GM12865 (cell line): ENCODE data around the gene PHF21A.

ENCODE experiments used
- DNase-seq: peaks from one replicate; pipeline ENCODE4 v3.0.0; 2010; ENCODE audit warnings: low read depth
- H3K4me3 ChIP-seq: 2 replicates; pipeline ENCODE4 v1.5.1; 2011; ENCODE audit warnings: mild to moderate bottlenecking, low read depth, low read length, control low read depth
- TF ChIP-seq, protein P1 (sequence below): IDR thresholded peaks from 2 replicates; pipeline ENCODE4 v1.5.1; 2011; ENCODE audit warnings: low read length, control low read depth, low read depth, inconsistent platforms; ENCODE audit not compliant: insufficient read depth; ENCODE audit errors: missing control alignments

The PHF21A gene

DNA sequence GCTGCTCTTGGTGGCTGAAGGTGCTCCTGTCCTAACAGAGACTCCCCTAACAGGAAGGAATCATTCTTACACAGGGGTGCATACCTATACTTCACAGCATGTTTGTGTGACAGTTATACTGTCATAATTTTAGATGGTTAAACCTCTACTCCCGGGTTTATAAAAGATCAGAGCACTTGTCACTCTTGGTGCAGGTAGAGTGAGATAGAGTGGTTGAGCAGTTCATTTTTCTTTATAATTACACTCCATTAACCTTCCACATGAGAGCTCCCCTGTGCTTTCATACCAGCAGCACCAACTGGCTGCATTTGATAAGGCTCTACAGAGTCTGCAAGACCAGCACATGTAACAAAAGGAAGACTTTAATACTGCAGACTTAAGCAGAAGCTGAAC, 125.9 kb downstream of the PHF21A start:
- TF ChIP-seq, protein P1, sequence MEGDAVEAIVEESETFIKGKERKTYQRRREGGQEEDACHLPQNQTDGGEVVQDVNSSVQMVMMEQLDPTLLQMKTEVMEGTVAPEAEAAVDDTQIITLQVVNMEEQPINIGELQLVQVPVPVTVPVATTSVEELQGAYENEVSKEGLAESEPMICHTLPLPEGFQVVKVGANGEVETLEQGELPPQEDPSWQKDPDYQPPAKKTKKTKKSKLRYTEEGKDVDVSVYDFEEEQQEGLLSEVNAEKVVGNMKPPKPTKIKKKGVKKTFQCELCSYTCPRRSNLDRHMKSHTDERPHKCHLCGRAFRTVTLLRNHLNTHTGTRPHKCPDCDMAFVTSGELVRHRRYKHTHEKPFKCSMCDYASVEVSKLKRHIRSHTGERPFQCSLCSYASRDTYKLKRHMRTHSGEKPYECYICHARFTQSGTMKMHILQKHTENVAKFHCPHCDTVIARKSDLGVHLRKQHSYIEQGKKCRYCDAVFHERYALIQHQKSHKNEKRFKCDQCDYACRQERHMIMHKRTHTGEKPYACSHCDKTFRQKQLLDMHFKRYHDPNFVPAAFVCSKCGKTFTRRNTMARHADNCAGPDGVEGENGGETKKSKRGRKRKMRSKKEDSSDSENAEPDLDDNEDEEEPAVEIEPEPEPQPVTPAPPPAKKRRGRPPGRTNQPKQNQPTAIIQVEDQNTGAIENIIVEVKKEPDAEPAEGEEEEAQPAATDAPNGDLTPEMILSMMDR, result no peak
- DNase-seq, result no peak
- no peak overlapping the region for H3K4me3 ChIP-seq

DNA sequence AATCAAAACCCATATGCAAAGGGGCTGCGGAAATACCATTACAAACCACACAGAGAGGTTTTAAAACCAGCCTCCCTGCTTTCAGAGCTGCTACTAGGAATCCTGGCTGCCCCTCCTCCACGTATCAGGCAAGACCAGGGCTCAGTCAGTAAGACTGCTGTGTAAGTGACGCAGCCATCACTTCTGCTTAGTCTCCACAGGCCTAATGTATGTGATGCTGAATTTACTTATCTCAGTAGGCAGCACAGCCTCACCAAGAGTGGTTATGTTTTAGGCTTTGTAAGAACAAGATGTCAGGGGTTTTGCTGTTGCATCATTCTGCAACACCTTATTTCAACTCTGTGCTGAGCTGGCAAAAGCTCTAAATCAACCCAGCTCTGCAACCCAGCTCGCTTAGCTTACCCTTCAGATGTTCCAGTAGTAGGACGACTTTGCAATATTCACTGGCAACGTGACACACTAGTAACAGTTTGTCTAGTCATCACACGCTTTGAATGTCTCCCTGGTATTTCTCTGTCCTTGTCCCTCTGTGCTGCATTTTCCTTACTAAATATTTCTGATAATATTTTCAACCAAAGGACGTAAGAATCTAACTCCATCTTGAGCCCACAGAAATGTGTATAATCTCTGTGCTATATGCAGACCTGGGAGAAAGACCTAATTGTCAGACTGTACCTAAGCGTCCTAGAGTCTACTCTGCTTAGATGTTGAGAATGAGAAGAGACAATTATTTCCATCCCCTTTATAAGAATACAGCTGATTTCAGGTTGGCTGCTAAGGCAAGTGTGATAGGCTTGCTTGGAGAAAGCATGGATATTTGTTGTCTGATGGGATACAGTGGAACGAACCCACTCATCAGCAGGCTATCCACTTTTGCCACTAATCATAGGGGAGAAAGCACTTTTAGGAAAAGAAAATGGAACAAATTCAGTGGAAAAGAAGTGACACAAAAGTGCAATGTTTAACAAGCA, 126.6 kb downstream of the PHF21A start:
- no peak overlapping the region for H3K4me3 ChIP-seq
- TF ChIP-seq, protein P1, result no peak
- no peak for DNase-seq

DNA sequence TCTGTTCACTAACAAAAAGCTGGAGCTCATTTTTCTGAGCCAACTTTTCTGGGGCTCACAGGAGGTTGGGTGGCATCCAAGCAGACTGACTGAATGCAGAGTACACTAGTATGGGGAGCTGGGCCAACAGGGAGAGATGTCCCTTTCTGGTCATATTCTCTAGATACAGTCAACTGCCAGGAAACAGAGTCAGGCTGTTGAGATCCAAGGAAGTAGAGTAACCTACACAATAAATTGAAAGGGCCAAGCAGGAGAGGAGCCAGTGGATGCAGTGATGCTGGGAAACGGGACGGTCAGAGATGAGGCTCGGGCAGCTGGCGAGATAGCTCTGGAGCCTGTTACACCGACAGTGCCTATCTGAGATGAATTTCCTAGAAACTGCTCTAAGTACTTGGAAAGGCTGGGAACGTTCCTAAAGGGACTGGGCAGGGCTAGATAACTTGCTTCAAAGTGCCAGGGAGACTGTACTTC, 127.7 kb downstream of the PHF21A start:
- TF ChIP-seq, protein P1, result no peak
- no peak for DNase-seq
- no peak overlapping the region for H3K4me3 ChIP-seq

DNA sequence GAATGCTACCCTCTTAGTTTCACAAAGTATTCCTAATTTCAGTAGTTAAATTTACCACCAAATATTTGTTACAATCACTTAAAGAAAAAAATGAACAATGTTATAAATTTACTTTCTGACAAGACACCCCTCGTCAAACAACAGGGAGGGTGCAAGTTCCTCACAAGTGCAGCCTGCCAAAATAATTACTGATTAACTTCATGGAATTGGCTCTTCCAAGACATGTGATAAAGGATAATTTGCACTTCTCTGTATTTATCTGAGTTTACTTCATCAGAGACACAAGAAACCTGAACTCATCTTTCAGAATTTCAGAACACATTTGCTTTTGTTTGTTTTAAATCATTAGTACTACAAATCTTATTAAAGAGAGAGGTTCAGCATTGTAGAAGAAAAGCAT, 132.3 kb downstream of the PHF21A start:
- H3K4me3 ChIP-seq, result no peak overlapping the region
- TF ChIP-seq, protein P1, result no peak
- no peak for DNase-seq

DNA sequence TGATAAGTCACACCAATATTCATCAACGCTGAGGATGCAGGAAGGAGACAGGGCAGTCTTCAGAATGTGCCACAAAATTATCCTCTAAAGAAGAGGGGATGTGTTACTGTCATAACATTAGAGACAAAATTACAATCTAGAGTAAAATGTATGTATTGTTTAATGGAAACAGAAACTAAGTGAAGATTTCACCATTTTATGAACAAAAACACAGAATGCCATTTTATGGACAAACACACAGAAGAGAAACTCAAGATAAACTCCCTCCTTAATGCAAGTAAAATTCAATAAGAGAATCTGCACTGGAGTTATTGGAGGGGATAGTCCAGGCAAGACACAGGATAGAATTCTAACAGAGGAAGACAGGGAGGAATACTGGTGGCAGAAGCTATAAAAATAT, 136.0 kb downstream of the PHF21A start:
- no peak overlapping the region for H3K4me3 ChIP-seq
- TF ChIP-seq, protein P1, result no peak
- DNase-seq, result no peak

DNA sequence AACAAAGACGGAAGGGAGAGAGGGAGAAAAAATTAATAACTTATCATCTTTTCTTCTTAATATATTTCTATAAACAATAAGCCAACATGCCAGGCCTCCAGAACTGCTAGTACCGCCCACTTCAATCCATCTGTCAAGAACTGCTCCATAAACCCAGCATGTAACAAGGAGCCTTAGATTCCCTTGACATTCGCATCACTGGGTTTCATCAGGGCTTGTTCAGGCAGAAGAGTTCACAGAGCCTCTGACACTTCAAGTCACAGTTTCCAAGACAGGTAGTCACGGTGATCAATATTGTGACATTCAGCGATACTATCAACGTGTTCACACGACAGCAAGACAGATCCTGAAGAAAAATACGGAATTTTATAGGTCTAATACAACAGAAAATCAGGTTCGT, 137.1 kb downstream of the PHF21A start:
- no peak for DNase-seq
- TF ChIP-seq, protein P1, result no peak
- H3K4me3 ChIP-seq, result no peak overlapping the region
